Measurements from ENCODE around the gene SFSWAP. TPM values are rescaled to one million over a fixed set of nuclear protein-coding genes. Genes with fewer than 3 reads are reported as not detected.

SFSWAP gene
- total RNA-seq, 4 donors from 2014 or later: 45.9 to 66.2 (median 55.4) TPM

GRCh38 chr12:131785763-131786330, 75.0 kb downstream of the SFSWAP start:
- TF ChIP-seq POLR2AphosphoS5 (IDR thresholded peaks at IDR 0.05) (no peak), CTCF (IDR thresholded peaks at IDR 0.05) (no peak), POLR2A (IDR thresholded peaks at IDR 0.05) (no peak), EP300 (IDR thresholded peaks at IDR 0.05; ENCODE audit: low read depth) (no peak)
- H3K4me1 ChIP-seq: no peaks in the 10 kb centered on the region
- H3K27me3 ChIP-seq: no peaks in the 10 kb centered on the region
- WGBS, 2 donors (ENCODE audit: low coverage in 1 of 2): 90 to 95% methylated on average over 2 to 15 of the region's 15 CpGs
- intact Hi-C loops (cut with DNase I; ENCODE audit: low total_unique reads) (no loop called here), in situ Hi-C loops (cut with MboI; ENCODE audit: low pct_ligation_motif_present in 1 of 4, low pct_unique_long_range_greater_than_20kb in 1 of 4, low sequenced_read_pairs in 3 of 4) (no loop called here)
- no peak overlapping the region for H3K27ac ChIP-seq
- H3K4me3 ChIP-seq: no peak overlapping the region
- no peaks in the 10 kb centered on the region for H3K9me3 ChIP-seq
- H3K36me3 ChIP-seq: peaks cover 0 to 24% (median 8%) of the 10 kb centered on the region in 4 donors
- no peak for DNase-seq

GRCh38 chr12:131786331-131786730, 75.4 kb downstream of the SFSWAP start:
- no peak overlapping the region for H3K4me3 ChIP-seq
- H3K4me1 ChIP-seq: no peaks in the 10 kb centered on the region
- peaks cover 0 to 24% (median 10%) of the 10 kb centered on the region in 4 donors for H3K36me3 ChIP-seq
- TF ChIP-seq EP300 (IDR thresholded peaks at IDR 0.05; ENCODE audit: low read depth) (no peak), POLR2AphosphoS5 (IDR thresholded peaks at IDR 0.05) (no peak), POLR2A (IDR thresholded peaks at IDR 0.05) (no peak), CTCF (IDR thresholded peaks at IDR 0.05) (no peak)
- H3K9me3 ChIP-seq: no peaks in the 10 kb centered on the region
- no peaks in the 10 kb centered on the region for H3K27me3 ChIP-seq
- intact Hi-C loops (cut with DNase I; ENCODE audit: low total_unique reads) (no loop called here), in situ Hi-C loops (cut with MboI; ENCODE audit: low pct_ligation_motif_present in 1 of 4, low pct_unique_long_range_greater_than_20kb in 1 of 4, low sequenced_read_pairs in 3 of 4) (no loop called here)
- DNase-seq: no peak
- WGBS, 2 donors (ENCODE audit: low coverage in 1 of 2): 88% methylated on average over 15 of the region's 15 CpGs; no CpG with 5 or more reads in 1 of the 2 donors
- no peak overlapping the region for H3K27ac ChIP-seq

- Histone ChIP-seq H3K36me3 (peaks cover 0 to 23% (median 8%) of the 10 kb centered on the region in 4 donors), H3K27ac (no peak overlapping the region), H3K4me3 (no peak overlapping the region), H3K4me1 (no peaks in the 10 kb centered on the region), H3K27me3 (no peaks in the 10 kb centered on the region), H3K9me3 (no peaks in the 10 kb centered on the region)
- no peak for DNase-seq
- intact Hi-C loops (cut with DNase I; ENCODE audit: low total_unique reads) (no loop called here), in situ Hi-C loops (cut with MboI; ENCODE audit: low pct_ligation_motif_present in 1 of 4, low pct_unique_long_range_greater_than_20kb in 1 of 4, low sequenced_read_pairs in 3 of 4) (no loop called here)
- TF ChIP-seq POLR2AphosphoS5 (IDR thresholded peaks at IDR 0.05) (no peak), EP300 (IDR thresholded peaks at IDR 0.05; ENCODE audit: low read depth) (no peak), POLR2A (IDR thresholded peaks at IDR 0.05) (no peak), CTCF (IDR thresholded peaks at IDR 0.05) (no peak)
- WGBS, 2 donors (ENCODE audit: low coverage in 1 of 2): 94% methylated on average over 17 of the region's 17 CpGs; no CpG with 5 or more reads in 1 of the 2 donors
Measured at GRCh38 chr12:131787143-131787660, 76.3 kb downstream of the SFSWAP start.

- peaks cover 0 to 23% (median 7%) of the 10 kb centered on the region in 4 donors for H3K36me3 ChIP-seq
- TF ChIP-seq POLR2AphosphoS5 (IDR thresholded peaks at IDR 0.05) (no peak), CTCF (IDR thresholded peaks at IDR 0.05) (no peak), EP300 (IDR thresholded peaks at IDR 0.05; ENCODE audit: low read depth) (no peak), POLR2A (IDR thresholded peaks at IDR 0.05) (no peak)
Measured at GRCh38 chr12:131788070-131788469, 77.2 kb downstream of the SFSWAP start.

More at GRCh38 chr12:131788070-131788469, 77.2 kb downstream of the SFSWAP start:
- H3K4me1 ChIP-seq: no peaks in the 10 kb centered on the region
- whole genome bisulfite sequencing, 2 donors (ENCODE audit: low coverage in 1 of 2): 85 to 91% methylated on average over 3 to 11 of the region's 11 CpGs
- in situ Hi-C loops (cut with MboI; ENCODE audit: low pct_ligation_motif_present in 1 of 4, low pct_unique_long_range_greater_than_20kb in 1 of 4, low sequenced_read_pairs in 3 of 4): no loop called here
- no peak overlapping the region for H3K4me3 ChIP-seq
- DNase-seq: no peak
- H3K27ac ChIP-seq: no peak overlapping the region
- no peaks in the 10 kb centered on the region for H3K27me3 ChIP-seq
- intact Hi-C loops (cut with DNase I; ENCODE audit: low total_unique reads): no loop called here
- no peaks in the 10 kb centered on the region for H3K9me3 ChIP-seq

Measured in transverse colon (tissue), 4 donors.